Gastrocnemius medialis (tissue), 4 donors: ENCODE results near the gene NTM.

ENCODE experiments used
- POLR2A ChIP-seq, 2 donors: fragments of 450-650 bp; IDR thresholded peaks; one replicate each; pipeline ENCODE4 v1.6.1; 2017; ENCODE audit warnings: antibody characterized with exemption in 2 of 2, mild to moderate bottlenecking in 2 of 2, moderate library complexity in 2 of 2
- TF ChIP-seq, protein P1 (sequence below), 5 experiments: fragments of 450-650 bp in 3 of 5; fragments of 200-600 bp in 2 of 5; sonication (generic) in 2 of 5; IDR thresholded peaks in 4 of 5; conservative IDR thresholded peaks in 1 of 5; 1 replicate in 4 of 5; 2 replicates in 1 of 5; pipeline ENCODE4 v1.5.1; 2016 to 2019; ENCODE audit warnings: antibody characterized with exemption in 5 of 5, mild to moderate bottlenecking in 3 of 5, moderate library complexity in 3 of 5

DNA sequence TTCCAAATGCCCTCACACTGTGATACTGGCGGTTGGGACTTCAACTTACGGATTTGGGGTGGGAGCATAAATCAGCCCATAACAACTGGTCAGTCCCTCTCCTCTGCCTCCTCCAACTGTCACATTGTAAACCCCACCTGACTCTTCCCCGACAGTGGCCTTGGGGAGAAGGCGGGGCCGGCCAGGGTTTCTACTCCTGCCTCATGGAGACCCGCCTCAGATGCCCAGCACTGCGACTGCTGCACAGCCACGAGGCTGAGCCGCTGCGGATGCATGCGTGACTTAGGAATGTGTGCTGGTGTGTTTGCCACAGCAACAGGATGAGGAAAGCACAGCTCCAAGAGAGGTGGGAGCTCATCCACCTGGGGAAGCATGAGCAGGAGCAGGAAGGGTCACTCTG lies 914.2 kb downstream of the NTM start:
- TF ChIP-seq, protein P1, sequence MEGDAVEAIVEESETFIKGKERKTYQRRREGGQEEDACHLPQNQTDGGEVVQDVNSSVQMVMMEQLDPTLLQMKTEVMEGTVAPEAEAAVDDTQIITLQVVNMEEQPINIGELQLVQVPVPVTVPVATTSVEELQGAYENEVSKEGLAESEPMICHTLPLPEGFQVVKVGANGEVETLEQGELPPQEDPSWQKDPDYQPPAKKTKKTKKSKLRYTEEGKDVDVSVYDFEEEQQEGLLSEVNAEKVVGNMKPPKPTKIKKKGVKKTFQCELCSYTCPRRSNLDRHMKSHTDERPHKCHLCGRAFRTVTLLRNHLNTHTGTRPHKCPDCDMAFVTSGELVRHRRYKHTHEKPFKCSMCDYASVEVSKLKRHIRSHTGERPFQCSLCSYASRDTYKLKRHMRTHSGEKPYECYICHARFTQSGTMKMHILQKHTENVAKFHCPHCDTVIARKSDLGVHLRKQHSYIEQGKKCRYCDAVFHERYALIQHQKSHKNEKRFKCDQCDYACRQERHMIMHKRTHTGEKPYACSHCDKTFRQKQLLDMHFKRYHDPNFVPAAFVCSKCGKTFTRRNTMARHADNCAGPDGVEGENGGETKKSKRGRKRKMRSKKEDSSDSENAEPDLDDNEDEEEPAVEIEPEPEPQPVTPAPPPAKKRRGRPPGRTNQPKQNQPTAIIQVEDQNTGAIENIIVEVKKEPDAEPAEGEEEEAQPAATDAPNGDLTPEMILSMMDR (IDR thresholded peaks at IDR 0.05 in 4 of 5, conservative IDR thresholded peaks at IDR 0.05 in 1 of 5), result no peak
- no peak for TF ChIP-seq POLR2A (IDR thresholded peaks at IDR 0.05)
